ENCODE results near the gene BRS3. TPM values are rescaled to one million over a fixed set of nuclear protein-coding genes. Genes with fewer than 3 reads are reported as not detected.
A peak's percentile ranks its signal among the peaks of the same experiment; 100 is the strongest.

The BRS3 gene
- total RNA-seq, 1 donor from 2014 or later, result not detected

DNA sequence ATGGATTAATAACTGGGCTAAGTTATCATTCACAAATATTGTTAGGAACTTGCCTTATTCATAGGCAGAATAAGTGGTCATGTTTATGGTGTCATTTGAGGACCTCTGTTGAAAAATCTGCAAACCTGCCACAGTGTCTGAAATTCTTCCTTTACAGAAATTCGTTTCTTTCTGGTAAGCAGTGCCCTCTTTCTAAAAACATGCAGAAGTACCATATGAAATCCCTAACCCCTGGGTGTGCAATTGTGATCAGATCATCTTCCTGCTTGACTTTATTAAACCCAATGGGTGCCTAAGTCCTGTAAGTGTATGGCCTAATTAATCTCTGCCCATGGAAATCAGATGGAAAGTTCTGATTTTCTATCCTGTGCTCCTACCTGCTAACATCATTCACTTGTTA is 5.3 kb downstream of the BRS3 start:
- DNase-seq (ENCODE audit: low read depth), result no peak

DNA sequence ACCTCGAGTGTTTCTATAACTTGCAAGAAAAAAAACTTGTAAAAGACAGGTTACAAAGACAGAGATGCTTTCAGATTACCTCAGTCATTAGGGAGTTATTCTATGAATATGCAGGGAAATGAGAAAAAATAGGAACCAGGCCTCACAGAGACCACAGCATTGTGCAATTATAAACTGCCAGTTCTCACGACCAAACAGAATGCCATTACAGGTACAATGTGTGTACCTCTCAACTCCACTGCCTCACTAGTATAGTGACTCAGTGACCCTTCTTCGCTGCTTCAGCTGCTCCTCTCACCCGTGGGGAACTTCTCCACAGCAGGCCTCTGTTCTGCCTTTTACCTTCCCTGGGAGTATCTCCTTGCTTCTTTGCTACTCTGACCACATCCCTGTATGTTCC is 7.3 kb downstream of the BRS3 start:
- no peak for DNase-seq (ENCODE audit: low read depth)

DNA sequence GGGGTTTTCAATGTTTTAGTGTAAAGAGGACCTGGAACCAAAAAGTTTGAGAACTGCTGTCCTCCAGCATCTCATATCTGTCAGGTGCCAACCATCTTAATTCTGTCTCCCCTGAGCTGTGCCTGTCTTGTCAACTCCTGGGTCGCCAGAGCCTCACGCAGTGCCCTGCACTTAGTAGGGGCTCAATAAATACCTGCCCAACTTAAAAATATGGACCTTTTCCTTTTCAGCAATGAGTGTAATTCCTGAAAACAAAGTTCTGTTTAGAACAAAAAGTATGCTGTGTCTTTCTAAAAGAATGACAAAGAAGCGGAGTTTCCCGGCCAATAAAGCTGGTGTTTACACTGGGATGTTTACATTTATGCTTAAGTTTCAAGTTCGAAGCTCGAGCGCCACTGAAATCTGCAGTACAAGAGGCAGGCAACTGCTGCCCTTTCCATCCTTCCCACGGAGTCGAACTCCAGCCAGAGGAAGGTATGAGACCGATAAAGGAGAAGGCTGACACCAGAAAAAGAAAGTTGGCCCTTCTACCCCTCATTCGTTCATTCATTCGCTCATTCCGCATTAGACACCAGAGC is 8.5 kb downstream of the BRS3 start:
- no peak for DNase-seq (ENCODE audit: low read depth)

- peak; percentile 80 for DNase-seq (ENCODE audit: low read depth)
These were observed 9.2 kb downstream of the BRS3 start for GRCh38 chrX:136496764-136497555.

DNA sequence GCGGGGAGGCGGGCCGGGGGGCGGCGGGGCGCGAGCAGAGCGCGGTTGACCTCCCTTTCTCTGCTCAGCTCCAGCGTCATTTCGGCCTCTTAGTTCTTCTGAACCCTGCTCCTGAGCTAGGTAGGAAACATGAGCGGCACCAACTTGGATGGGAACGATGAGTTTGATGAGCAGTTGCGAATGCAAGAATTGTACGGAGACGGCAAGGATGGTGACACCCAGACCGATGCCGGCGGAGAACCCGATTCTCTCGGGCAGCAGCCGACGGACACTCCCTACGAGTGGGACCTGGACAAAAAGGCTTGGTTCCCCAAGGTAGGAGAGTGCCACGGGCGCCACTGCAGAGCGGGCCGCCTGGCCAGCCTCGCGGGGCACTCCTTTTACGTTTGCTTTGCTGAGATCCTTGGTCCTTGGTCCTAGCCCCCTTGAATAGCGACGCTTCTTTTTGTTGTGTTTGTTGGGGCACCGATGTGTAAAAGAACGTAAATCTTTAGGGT is 9.9 kb downstream of the BRS3 start, which contains the start of gene HTATSF1:
HTATSF1 (plus strand) TSS at position 37 of the 497 bp plus-strand sequence; CDS start at position 130, 93 bp downstream.
- no peak for DNase-seq (ENCODE audit: low read depth)

- no peak for DNase-seq (ENCODE audit: low read depth)
These were observed 31.3 kb downstream of the BRS3 start for GRCh38 chrX:136519069-136519468.

GRCh38 chrX:136523770-136524169 is 36.0 kb downstream of the BRS3 start:
- DNase-seq (ENCODE audit: low read depth), result no peak

DNA sequence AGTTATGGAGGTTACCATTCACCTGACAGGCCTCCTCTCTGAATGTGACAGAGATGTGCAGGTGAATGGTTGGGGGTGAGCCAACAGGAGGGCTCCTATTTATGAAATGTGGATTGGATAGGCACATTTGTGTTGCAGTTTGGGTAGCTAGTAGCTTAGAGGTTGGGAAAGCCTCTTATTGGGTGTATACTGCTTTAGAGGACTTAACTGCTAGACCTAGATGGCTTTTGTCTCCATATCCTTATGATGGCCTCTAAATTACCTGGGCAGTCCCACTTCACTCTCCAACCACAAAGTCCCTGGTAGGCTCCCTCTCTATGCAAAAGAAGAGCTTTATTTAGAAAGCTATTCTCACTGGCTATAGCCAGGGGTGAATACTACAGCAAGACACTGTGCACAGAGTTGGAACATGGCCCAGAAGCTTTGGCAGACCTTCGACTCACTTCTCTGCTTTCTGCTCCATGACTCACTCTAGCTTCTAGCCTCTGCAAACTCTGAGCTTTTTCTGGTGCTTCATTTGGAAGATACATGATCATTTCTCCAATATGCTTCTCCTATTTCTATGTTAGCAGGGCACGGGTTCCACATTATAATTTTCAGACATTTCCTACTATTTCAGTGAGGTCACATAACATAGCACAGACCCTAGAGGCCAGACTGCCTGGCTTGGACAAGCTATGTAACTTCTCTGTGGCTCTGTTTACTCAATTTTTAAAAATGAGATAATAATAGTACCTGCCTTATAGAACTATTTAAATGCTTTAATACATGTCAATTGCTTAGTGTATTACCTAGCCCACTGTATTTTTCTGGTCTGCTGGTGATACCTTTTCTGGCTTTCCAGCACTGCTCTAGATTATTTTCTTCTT is 38.2 kb downstream of the BRS3 start:
- peak; percentile 86 for DNase-seq (ENCODE audit: low read depth)

- DNase-seq (ENCODE audit: low read depth), result peak; percentile 0
These were observed 41.0 kb downstream of the BRS3 start for GRCh38 chrX:136528645-136529315.

GRCh38 chrX:136529795-136530194 is 42.0 kb downstream of the BRS3 start:
- DNase-seq (ENCODE audit: low read depth), result no peak

- DNase-seq (ENCODE audit: low read depth), result no peak
These were observed 44.2 kb downstream of the BRS3 start, which contains the start of gene VGLL1 for GRCh38 chrX:136531951-136532350. TSS of gene VGLL1 (plus strand) at chrX:136532215. CDS start at chrX:136536021, 3,806 bp downstream.

DNA sequence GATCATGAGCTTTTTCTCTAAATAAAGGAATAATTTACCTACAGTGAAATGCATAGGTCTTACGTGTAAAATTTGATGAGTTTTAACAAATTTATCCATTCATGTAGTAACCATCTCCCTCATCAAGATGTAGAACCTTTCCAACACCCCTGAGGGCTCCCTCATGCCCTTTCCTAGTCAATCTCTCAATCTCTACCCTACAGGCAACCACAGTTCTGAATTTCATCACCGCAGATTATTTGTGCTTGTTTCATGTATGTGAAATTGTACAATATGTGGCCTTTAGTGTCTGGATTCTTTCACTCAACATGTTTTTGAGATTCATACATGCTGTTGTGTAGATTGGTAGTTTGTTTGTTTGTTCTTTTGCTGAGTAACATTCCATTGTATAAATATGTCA is 46.4 kb downstream of the BRS3 start:
- DNase-seq (ENCODE audit: low read depth), result no peak

GRCh38 chrX:136538811-136539210 is 51.1 kb downstream of the BRS3 start:
- no peak for DNase-seq (ENCODE audit: low read depth)

- no peak for DNase-seq (ENCODE audit: low read depth)
These were observed 52.5 kb downstream of the BRS3 start for GRCh38 chrX:136540226-136540625.

GRCh38 chrX:136541294-136541693 is 53.5 kb downstream of the BRS3 start:
- DNase-seq (ENCODE audit: low read depth), result no peak

GRCh38 chrX:136542281-136542680 is 54.5 kb downstream of the BRS3 start:
- no peak for DNase-seq (ENCODE audit: low read depth)

Other genes with a start within 250 kb of the BRS3 start
- gene MAP7D3, start 236.5 kb upstream of the BRS3 start, total RNA-seq, result 11.0 and 14.3 TPM in 2 replicates
- gene ADGRG4, start 187.0 kb upstream of the BRS3 start, total RNA-seq, result not detected in 2 replicates
- gene HTATSF1, start 9.6 kb downstream of the BRS3 start, total RNA-seq, result 95.3 and 101 TPM in 2 replicates
- not detected in 2 replicates for gene VGLL1, start 44.3 kb downstream of the BRS3 start, total RNA-seq
- not detected in 2 replicates for gene CD40LG, start 160.2 kb downstream of the BRS3 start, total RNA-seq

Measured in myocyte (in vitro differentiated cells).